ENCODE results near the gene C1orf141.

C1orf141 gene

GRCh38 chr1:67114162-67114561 is 20.6 kb downstream of the C1orf141 start:
- Mint-ChIP-seq H3K27me3 (ENCODE audit: low read depth) (no peaks in the 10 kb centered on the region), H3K4me3 (no peak overlapping the region), H3K4me1 (no peaks in the 10 kb centered on the region), H3K27ac (no peak overlapping the region), H3K36me3 (ENCODE audit: low read depth) (peaks cover 3% of the 10 kb centered on the region), H3K9me3 (peaks cover 10% of the 10 kb centered on the region)
- TF ChIP-seq, protein P1, sequence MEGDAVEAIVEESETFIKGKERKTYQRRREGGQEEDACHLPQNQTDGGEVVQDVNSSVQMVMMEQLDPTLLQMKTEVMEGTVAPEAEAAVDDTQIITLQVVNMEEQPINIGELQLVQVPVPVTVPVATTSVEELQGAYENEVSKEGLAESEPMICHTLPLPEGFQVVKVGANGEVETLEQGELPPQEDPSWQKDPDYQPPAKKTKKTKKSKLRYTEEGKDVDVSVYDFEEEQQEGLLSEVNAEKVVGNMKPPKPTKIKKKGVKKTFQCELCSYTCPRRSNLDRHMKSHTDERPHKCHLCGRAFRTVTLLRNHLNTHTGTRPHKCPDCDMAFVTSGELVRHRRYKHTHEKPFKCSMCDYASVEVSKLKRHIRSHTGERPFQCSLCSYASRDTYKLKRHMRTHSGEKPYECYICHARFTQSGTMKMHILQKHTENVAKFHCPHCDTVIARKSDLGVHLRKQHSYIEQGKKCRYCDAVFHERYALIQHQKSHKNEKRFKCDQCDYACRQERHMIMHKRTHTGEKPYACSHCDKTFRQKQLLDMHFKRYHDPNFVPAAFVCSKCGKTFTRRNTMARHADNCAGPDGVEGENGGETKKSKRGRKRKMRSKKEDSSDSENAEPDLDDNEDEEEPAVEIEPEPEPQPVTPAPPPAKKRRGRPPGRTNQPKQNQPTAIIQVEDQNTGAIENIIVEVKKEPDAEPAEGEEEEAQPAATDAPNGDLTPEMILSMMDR (IDR thresholded peaks at IDR 0.05; ENCODE audit: unreplicated experiment in 3 of 3): no peak

- peaks cover 6% of the 10 kb centered on the region for H3K9me3 Mint-ChIP-seq
- no peaks in the 10 kb centered on the region for H3K27me3 Mint-ChIP-seq (ENCODE audit: low read depth)
- H3K4me1 Mint-ChIP-seq: no peaks in the 10 kb centered on the region
- H3K4me3 Mint-ChIP-seq: no peak overlapping the region
- no peak overlapping the region for H3K27ac Mint-ChIP-seq
- TF ChIP-seq, protein P1 (IDR thresholded peaks at IDR 0.05; ENCODE audit: unreplicated experiment in 3 of 3): no peak
- H3K36me3 Mint-ChIP-seq (ENCODE audit: low read depth): peaks cover 3% of the 10 kb centered on the region
These were observed 24.4 kb downstream of the C1orf141 start for GRCh38 chr1:67110352-67110751.

GRCh38 chr1:67105508-67105907 is 29.3 kb downstream of the C1orf141 start:
- TF ChIP-seq, protein P1 (IDR thresholded peaks at IDR 0.05; ENCODE audit: unreplicated experiment in 3 of 3): no peak
- Mint-ChIP-seq H3K36me3 (ENCODE audit: low read depth) (no peaks in the 10 kb centered on the region), H3K27me3 (ENCODE audit: low read depth) (no peaks in the 10 kb centered on the region), H3K9me3 (no peaks in the 10 kb centered on the region), H3K27ac (no peak overlapping the region), H3K4me1 (peaks cover 16% of the 10 kb centered on the region), H3K4me3 (no peak overlapping the region)

DNA sequence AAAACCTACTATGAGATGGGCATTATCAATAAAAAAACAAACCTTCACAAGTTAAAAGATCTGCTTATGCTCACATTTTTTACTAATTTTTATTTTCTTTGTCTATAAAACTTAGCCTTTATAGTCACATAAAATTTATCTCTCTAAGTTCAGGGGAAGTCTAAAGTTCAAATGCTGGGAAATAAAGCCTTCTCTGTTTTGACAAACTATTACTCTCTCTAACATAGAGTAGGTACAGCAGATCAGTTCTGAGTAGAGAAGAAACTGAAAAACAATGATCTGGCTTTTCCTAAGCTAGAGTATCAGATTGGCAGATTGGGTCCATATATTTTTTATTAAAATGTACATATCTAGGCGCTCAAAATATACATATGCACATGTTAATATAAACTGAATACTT is 31.2 kb downstream of the C1orf141 start:
- TF ChIP-seq, protein P1 (IDR thresholded peaks at IDR 0.05; ENCODE audit: unreplicated experiment in 3 of 3): no peak
- Mint-ChIP-seq H3K4me1 (peaks cover 17% of the 10 kb centered on the region), H3K9me3 (no peaks in the 10 kb centered on the region), H3K4me3 (no peak overlapping the region), H3K27ac (no peak overlapping the region), H3K27me3 (ENCODE audit: low read depth) (no peaks in the 10 kb centered on the region), H3K36me3 (ENCODE audit: low read depth) (no peaks in the 10 kb centered on the region)

- Mint-ChIP-seq H3K36me3 (ENCODE audit: low read depth) (no peaks in the 10 kb centered on the region), H3K27me3 (ENCODE audit: low read depth) (no peaks in the 10 kb centered on the region), H3K27ac (peak overlapping the region; percentile 64 to 90 (median 84)), H3K4me3 (peak overlapping the region in 1 of 3 experiments; percentile 15), H3K4me1 (peaks cover 22% of the 10 kb centered on the region), H3K9me3 (no peaks in the 10 kb centered on the region)
- TF ChIP-seq, protein P1 (IDR thresholded peaks at IDR 0.05; ENCODE audit: unreplicated experiment in 3 of 3): no peak
These were observed 33.9 kb downstream of the C1orf141 start for GRCh38 chr1:67100833-67101232.

DNA sequence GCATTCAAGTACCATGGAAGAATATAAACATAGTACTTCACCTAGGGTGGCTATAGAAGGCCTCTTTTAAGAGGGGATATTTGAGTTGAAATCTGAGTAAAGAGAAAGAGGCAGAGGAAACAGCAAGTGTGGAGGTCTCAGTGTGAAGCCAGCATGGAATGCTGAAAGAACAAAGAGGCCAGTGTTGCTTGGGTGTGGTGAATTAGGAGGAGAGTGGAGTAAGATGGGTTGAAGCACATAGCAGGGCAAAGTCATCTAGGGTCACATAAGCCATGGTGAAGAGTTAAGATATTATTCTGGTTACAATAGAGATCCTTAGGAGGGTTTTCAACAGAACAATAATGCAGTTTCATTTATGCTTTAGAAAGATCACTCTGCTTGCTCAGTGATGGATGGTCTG is 37.5 kb downstream of the C1orf141 start:
- H3K36me3 Mint-ChIP-seq (ENCODE audit: low read depth): no peaks in the 10 kb centered on the region
- TF ChIP-seq, protein P1 (IDR thresholded peaks at IDR 0.05; ENCODE audit: unreplicated experiment in 3 of 3): no peak
- peaks cover 29% of the 10 kb centered on the region for H3K4me1 Mint-ChIP-seq
- no peak overlapping the region for H3K4me3 Mint-ChIP-seq
- H3K9me3 Mint-ChIP-seq: no peaks in the 10 kb centered on the region
- H3K27ac Mint-ChIP-seq: peak overlapping the region in 2 of 3 experiments; percentile 1 to 48
- no peaks in the 10 kb centered on the region for H3K27me3 Mint-ChIP-seq (ENCODE audit: low read depth)
